H9 (cell line): ENCODE data around the gene ADAM23. TPM values are rescaled to one million over a fixed set of nuclear protein-coding genes. Genes with fewer than 3 reads are reported as not detected.

Experiments
- DNase-seq: peaks from one replicate; pipeline ENCODE4 v3.0.0-alpha.2; 2017
- H2AFZ ChIP-seq: one replicate; pipeline ENCODE4 v1.6.1; 2013; ENCODE audit warnings: mild to moderate bottlenecking, low read length, control low read depth, moderate library complexity
- H2AK5ac ChIP-seq: 2 replicates; pipeline ENCODE4 v1.6.1; 2013; ENCODE audit warnings: low read length, control low read depth, mixed read lengths; ENCODE audit not compliant: insufficient read length
- H2BK120ac ChIP-seq: one replicate; pipeline ENCODE4 v1.6.1; 2013; ENCODE audit warnings: low read depth, mild to moderate bottlenecking, low read length, control low read depth, inconsistent platforms; ENCODE audit not compliant: poor library complexity, severe bottlenecking
- H2BK12ac ChIP-seq: 2 replicates; pipeline ENCODE4 v1.6.1; 2013; ENCODE audit warnings: low read length, control low read depth, mixed read lengths, low read depth; ENCODE audit not compliant: insufficient read length
- H2BK15ac ChIP-seq: 2 replicates; pipeline ENCODE4 v1.6.1; 2013; ENCODE audit warnings: low read depth, low read length, control low read depth
- H2BK20ac ChIP-seq: one replicate; pipeline ENCODE4 v1.6.1; 2013; ENCODE audit warnings: low read depth, mild to moderate bottlenecking, low read length, control low read depth, inconsistent platforms; ENCODE audit not compliant: poor library complexity, severe bottlenecking
- H2BK5ac ChIP-seq: 2 replicates; pipeline ENCODE4 v1.6.1; 2013; ENCODE audit warnings: low read length, control low read depth, mixed read lengths; ENCODE audit not compliant: insufficient read length
- H3K14ac ChIP-seq: 2 replicates; pipeline ENCODE4 v1.6.1; 2013; ENCODE audit warnings: low read length, control low read depth; ENCODE audit not compliant: insufficient read depth
- H3K18ac ChIP-seq: 2 replicates; pipeline ENCODE4 v1.6.1; 2013; ENCODE audit warnings: low read depth, mild to moderate bottlenecking, mixed read lengths, low read length, control low read depth; ENCODE audit not compliant: insufficient read length
- H3K23ac ChIP-seq: 2 replicates; pipeline ENCODE4 v1.6.1; 2013; ENCODE audit warnings: low read length, control low read depth, mixed read lengths, low read depth; ENCODE audit not compliant: insufficient read length
- H3K23me2 ChIP-seq: 2 replicates; pipeline ENCODE4 v1.6.1; 2013; ENCODE audit warnings: low read depth, mild to moderate bottlenecking, mixed read lengths, low read length, control low read depth; ENCODE audit not compliant: insufficient read length, poor library complexity, severe bottlenecking
- H3K27ac ChIP-seq: 2 replicates; pipeline ENCODE4 v1.5.1; 2013; ENCODE audit warnings: low read length, control low read depth, mixed read lengths, low read depth; ENCODE audit not compliant: insufficient read length
- H3K27me3 ChIP-seq: 2 replicates; pipeline ENCODE4 v1.6.1; 2013; ENCODE audit warnings: low read length, control low read depth, inconsistent platforms; ENCODE audit not compliant: insufficient read depth
- H3K4ac ChIP-seq: 2 replicates; pipeline ENCODE4 v1.6.1; 2013; ENCODE audit warnings: low read depth, mild to moderate bottlenecking, control low read depth, inconsistent platforms, low read length, moderate library complexity
- H3K4me1 ChIP-seq: 2 replicates; pipeline ENCODE4 v1.6.1; 2013; ENCODE audit warnings: low read length, control low read depth, inconsistent platforms; ENCODE audit not compliant: insufficient read depth
- H3K4me2 ChIP-seq: 2 replicates; pipeline ENCODE4 v1.6.1; 2013; ENCODE audit warnings: low read length, control low read depth, mixed read lengths; ENCODE audit not compliant: insufficient read length, insufficient read depth
- H3K56ac ChIP-seq: 2 replicates; pipeline ENCODE4 v1.6.1; 2013; ENCODE audit warnings: low read depth, mild to moderate bottlenecking, mixed read lengths, low read length, control low read depth; ENCODE audit not compliant: insufficient read length
- H3K79me1 ChIP-seq: 2 replicates; pipeline ENCODE4 v1.6.1; 2013; ENCODE audit warnings: low read depth, mild to moderate bottlenecking, moderate library complexity, low read length, control low read depth, inconsistent platforms; ENCODE audit not compliant: insufficient read depth, poor library complexity, severe bottlenecking
- H3K79me2 ChIP-seq: 2 replicates; pipeline ENCODE4 v1.6.1; 2013; ENCODE audit warnings: low read length, control low read depth, inconsistent platforms; ENCODE audit not compliant: insufficient read depth
- H3K9ac ChIP-seq: 2 replicates; pipeline ENCODE4 v1.6.1; 2013; ENCODE audit warnings: low read length, control low read depth, mixed read lengths; ENCODE audit not compliant: insufficient read length; ENCODE audit errors: extremely low read depth
- H3K9me3 ChIP-seq: one replicate; pipeline ENCODE4 v1.6.1; 2013; ENCODE audit warnings: low read depth, low read length, inconsistent platforms; ENCODE audit not compliant: control insufficient read depth
- H3T11ph ChIP-seq: one replicate; pipeline ENCODE4 v1.6.1; 2013; ENCODE audit warnings: mild to moderate bottlenecking, low read length, control low read depth, inconsistent platforms
- H4K20me1 ChIP-seq: one replicate; pipeline ENCODE4 v1.6.1; 2013; ENCODE audit not compliant: control insufficient read depth, insufficient read length, insufficient read depth
- H4K5ac ChIP-seq: 2 replicates; pipeline ENCODE4 v1.6.1; 2013; ENCODE audit warnings: low read depth, mild to moderate bottlenecking, mixed read lengths, low read length, control low read depth; ENCODE audit not compliant: insufficient read length
- H4K8ac ChIP-seq: replicated peaks from 2 replicates; pipeline ENCODE4 v1.6.1; 2013; ENCODE audit warnings: low read length, control low read depth, mixed read lengths, low read depth; ENCODE audit not compliant: insufficient read length
- H4K91ac ChIP-seq: 2 replicates; pipeline ENCODE4 v1.6.1; 2013; ENCODE audit warnings: low read depth, mild to moderate bottlenecking, moderate library complexity, mixed read lengths, low read length, control low read depth; ENCODE audit not compliant: insufficient read length
- H3K27ac Mint-ChIP-seq, 3 experiments: 2 replicates in 2 of 3; 3 replicates in 1 of 3; pipeline ENCODE4 v1.8.0; 2020 to 2021; ENCODE audit warnings: mixed read lengths in 3 of 3, mild to moderate bottlenecking in 1 of 3, moderate library complexity in 1 of 3
- H3K27me3 Mint-ChIP-seq: 2 replicates; pipeline ENCODE4 v1.8.0; 2021; ENCODE audit warnings: low read depth, mild to moderate bottlenecking, moderate library complexity, mixed read lengths
- H3K36me3 Mint-ChIP-seq, 3 experiments: 2 replicates in 2 of 3; 3 replicates in 1 of 3; pipeline ENCODE4 v1.8.0; 2020 to 2021; ENCODE audit warnings: low read depth in 3 of 3, mixed read lengths in 3 of 3; ENCODE audit not compliant: insufficient read depth in 1 of 3
- H3K4me1 Mint-ChIP-seq, 2 experiments: 2 replicates each; pipeline ENCODE4 v1.8.0; 2020; ENCODE audit warnings: mixed read lengths in 2 of 2
- H3K4me3 Mint-ChIP-seq, 2 experiments: 2 replicates in 1 of 2; 3 replicates in 1 of 2; pipeline ENCODE4 v1.8.0; 2020 to 2021; ENCODE audit warnings: mild to moderate bottlenecking in 2 of 2, mixed read lengths in 2 of 2, moderate library complexity in 1 of 2
- H3K9me3 Mint-ChIP-seq, 2 experiments: 2 replicates in 1 of 2; 3 replicates in 1 of 2; pipeline ENCODE4 v1.8.0; 2020; ENCODE audit warnings: mild to moderate bottlenecking in 2 of 2, mixed read lengths in 2 of 2, moderate library complexity in 1 of 2
- WGBS: extraction: QIAGEN DNeasy Blood & Tissue Kit; methylation state at CpG from one replicate; pipeline ENCODE4 v1.1.7; 2013; ENCODE audit warnings: missing lambda C conversion rate, low lambda C conversion rate, mixed read lengths; ENCODE audit not compliant: insufficient read length; ENCODE audit errors: extremely low coverage; 5-methylcytosine and 5-hydroxymethylcytosine counted together
- total RNA-seq: library from RNA; stranded (reverse); gene quantifications from 2 replicates; pipeline ENCODE4 v1.2.1, GENCODE V29; 2021
- TF ChIP-seq, protein P1 (sequence below): fragments of 200-600 bp; sonication (generic); conservative IDR thresholded peaks from 3 replicates; pipeline ENCODE4 v1.8.0; 2021; ENCODE audit warnings: antibody characterized with exemption, mild to moderate bottlenecking

Gene ADAM23
- total RNA-seq, 1 experiment from 2014 or later = 21.4 TPM

DNA sequence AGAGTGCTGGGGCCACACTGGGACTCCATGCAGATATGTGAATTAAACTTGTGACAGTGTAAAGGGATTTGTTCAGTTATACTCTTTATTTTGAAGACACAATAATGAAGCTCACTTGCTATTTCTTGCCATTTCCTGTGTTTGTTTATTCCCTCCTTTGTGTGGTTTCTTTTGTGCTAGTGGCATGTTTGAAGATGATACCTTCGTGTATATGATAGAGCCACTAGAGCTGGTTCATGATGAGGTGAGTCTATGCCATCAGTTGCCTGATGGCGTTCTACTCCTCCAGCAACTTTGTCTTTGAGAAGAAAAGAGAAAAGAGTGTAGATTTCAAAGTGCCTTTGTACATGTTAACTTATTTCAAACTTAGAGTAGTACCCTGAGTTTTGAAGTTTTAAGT lies 99.7 kb downstream of the ADAM23 start:
- TF ChIP-seq, protein P1, sequence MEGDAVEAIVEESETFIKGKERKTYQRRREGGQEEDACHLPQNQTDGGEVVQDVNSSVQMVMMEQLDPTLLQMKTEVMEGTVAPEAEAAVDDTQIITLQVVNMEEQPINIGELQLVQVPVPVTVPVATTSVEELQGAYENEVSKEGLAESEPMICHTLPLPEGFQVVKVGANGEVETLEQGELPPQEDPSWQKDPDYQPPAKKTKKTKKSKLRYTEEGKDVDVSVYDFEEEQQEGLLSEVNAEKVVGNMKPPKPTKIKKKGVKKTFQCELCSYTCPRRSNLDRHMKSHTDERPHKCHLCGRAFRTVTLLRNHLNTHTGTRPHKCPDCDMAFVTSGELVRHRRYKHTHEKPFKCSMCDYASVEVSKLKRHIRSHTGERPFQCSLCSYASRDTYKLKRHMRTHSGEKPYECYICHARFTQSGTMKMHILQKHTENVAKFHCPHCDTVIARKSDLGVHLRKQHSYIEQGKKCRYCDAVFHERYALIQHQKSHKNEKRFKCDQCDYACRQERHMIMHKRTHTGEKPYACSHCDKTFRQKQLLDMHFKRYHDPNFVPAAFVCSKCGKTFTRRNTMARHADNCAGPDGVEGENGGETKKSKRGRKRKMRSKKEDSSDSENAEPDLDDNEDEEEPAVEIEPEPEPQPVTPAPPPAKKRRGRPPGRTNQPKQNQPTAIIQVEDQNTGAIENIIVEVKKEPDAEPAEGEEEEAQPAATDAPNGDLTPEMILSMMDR = no peak
- Histone ChIP-seq H4K91ac (no peak overlapping the region), H2AFZ (no peak overlapping the region), H2AK5ac (no peak overlapping the region), H2BK120ac (no peak overlapping the region), H4K20me1 (no peaks in the 10 kb centered on the region), H3K79me2 (no peaks in the 10 kb centered on the region), H3K4ac (no peak overlapping the region), H3K79me1 (no peaks in the 10 kb centered on the region), H3K9ac (no peak overlapping the region), H3T11ph (no peak overlapping the region), H2BK20ac (no peak overlapping the region), H2BK12ac (no peak overlapping the region), H3K4me2 (no peak overlapping the region), H2BK15ac (no peak overlapping the region), H3K23me2 (no peaks in the 10 kb centered on the region), H3K14ac (no peak overlapping the region), H4K5ac (no peak overlapping the region), H3K9me3 (no peaks in the 10 kb centered on the region), H4K8ac (no peak overlapping the region), H3K27me3 (no peaks in the 10 kb centered on the region), H3K18ac (no peak overlapping the region), H3K56ac (no peak overlapping the region), H3K4me1 (no peaks in the 10 kb centered on the region; the same call in 1 of the 2 replicates), H2BK5ac (no peak overlapping the region), H3K27ac (no peak overlapping the region), H3K23ac (no peak overlapping the region)
- H3K9me3 Mint-ChIP-seq = no peaks in the 10 kb centered on the region
- H3K27ac Mint-ChIP-seq = no peak overlapping the region
- WGBS = no CpG with 5 or more reads among the region's 2 CpGs
- H3K4me1 Mint-ChIP-seq = no peaks in the 10 kb centered on the region
- H3K36me3 Mint-ChIP-seq = peaks cover 0 to 8% (median 0%) of the 10 kb centered on the region in 3 experiments; a peak in 3 of 7 replicates
- no peaks in the 10 kb centered on the region for H3K27me3 Mint-ChIP-seq
- no peak overlapping the region for H3K4me3 Mint-ChIP-seq
- no peak for DNase-seq
